NCI-H69 (cell line): Measurements from ENCODE around the gene ADAMTS19.
"Not testable (repeated sequence)": the region's sequence is repeated elsewhere in the genome, so short reads cannot be mapped to it uniquely, and the experiment has no call there.

Experiments
- DNase-seq: peaks from one replicate; lab custom pipeline; 2025; lab: John Stamatoyannopoulos, UW

ADAMTS19 gene

DNA sequence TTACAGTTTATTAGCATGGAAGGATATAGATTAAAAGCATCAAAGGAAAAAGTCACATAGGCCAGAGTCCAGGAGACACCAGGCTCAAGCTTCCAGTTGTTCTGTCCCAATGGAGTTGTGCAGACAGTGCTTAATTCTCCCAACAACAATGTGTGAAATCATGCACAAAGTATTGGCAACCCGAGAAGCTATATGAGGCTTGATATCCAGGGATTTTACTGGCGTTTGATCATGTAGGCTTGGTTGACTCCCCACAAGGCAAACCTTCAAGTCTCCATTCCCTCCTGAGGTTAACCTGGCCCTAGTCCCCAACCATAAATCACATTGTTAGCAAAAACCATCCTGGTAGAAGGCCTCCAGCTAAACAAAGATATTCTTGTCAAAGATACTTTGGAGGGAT, 141.5 kb downstream of the ADAMTS19 start:
- no peak for DNase-seq

DNA sequence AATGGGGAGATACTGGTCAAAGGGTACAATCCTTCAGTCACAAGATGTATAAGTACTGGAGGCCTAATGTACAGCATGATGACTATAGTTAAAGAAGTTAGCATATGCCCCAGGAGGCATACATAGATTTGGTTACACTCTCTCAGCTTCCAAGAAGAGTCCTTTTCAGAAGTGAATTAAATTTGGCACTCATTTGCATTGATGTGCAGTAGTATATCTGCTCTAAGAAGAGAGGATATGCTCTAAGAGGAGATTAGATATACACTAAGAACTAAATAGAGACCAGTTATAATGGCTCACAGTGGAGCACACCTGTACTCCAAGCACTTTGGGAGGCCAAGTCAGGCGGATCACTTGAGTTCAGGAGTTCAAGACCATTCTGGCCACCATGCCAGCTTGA, 148.3 kb downstream of the ADAMTS19 start:
- no peak for DNase-seq

DNA sequence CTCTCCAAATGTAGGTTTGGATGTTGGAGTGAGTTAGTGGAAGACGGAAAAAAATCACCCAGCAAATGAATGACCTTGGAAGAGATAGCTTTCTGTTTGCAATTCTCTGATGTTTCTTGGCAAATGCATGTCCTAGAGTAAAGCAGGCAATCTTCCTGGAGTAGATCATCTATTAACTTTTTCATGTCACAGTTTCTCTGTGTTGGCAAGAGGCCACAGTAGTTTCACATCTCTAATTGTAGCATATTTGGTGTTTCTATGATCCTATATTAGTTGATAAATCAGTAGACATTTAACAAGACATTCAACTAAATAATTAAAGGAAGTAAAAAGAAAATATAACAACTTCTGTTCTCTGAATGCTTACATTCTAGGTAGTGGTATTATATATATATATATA, 149.6 kb downstream of the ADAMTS19 start:
- DNase-seq = no peak

DNA sequence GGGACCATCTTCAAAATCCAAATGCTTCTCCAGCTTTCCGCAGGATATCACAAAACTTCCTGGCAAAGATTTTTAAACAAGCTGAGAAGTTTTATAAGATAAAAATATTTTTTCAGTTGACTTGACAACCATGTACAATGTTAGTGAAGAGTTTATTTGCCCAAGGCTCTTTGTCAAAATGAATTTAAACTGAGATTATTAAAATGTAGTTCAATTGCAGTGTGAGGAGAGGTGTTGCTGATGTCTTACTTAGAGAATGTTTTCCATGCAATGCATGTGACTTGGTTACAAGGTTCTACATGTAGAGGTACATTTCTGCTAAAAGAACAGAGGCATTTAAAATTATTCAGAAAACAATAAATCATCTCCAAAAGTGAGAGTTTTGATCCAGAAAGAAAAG, 156.4 kb downstream of the ADAMTS19 start:
- DNase-seq = no peak

DNA sequence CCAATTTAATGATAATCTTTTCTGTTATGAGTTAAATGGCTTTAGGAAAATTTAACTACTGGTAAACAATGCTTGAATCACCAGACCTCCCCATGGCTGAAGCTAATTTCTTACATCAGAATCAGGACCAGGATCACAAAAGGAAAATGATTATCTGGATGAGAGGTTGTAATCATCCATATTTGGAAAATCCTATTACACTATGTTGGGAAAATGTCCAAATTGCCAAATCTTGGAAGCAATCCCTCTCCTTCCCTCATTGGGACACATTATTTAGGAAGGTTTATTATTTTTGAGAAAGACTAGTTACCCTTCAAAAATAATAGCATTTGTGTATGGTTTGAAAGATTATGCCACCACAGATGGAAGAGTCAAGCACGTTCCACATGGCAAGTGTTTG, 157.1 kb downstream of the ADAMTS19 start:
- no peak for DNase-seq

DNA sequence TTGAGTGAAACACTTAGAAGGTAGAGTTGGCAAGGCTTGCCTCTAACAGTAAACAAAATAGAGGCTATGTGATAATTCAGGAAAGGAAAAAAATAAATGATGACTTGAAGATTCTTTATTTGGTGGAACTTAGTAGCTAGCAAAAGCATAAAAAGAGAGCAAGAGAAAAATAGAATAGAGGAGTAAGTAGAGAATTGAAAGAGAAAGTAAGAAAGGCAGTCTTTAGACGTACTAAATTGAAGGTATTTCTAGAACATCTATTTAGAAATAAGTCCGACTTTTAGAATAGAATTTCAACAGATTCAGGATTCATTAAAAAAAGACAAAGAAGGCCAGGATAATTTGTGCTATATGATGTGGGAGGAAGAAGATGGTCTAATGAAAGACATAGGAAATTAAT, 159.7 kb downstream of the ADAMTS19 start:
- no peak for DNase-seq

DNA sequence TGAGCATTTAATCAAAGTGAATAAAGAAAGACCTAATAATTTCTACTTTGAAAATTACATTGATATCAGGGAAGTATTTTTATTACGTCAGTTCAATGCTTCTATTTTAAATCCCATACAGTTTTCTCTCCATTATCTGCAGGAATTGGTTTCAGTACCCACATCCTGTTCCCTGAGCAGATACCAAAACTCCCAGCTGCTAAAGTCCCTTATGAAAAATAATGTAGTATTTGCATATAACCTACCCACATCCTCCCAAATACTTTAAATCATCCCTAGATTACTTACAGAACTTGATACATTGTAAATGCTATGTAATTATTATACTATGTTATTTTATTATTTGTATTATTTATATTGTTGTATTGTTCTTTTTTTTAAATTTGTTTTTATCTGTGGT, 162.4 kb downstream of the ADAMTS19 start:
- DNase-seq = no peak

DNA sequence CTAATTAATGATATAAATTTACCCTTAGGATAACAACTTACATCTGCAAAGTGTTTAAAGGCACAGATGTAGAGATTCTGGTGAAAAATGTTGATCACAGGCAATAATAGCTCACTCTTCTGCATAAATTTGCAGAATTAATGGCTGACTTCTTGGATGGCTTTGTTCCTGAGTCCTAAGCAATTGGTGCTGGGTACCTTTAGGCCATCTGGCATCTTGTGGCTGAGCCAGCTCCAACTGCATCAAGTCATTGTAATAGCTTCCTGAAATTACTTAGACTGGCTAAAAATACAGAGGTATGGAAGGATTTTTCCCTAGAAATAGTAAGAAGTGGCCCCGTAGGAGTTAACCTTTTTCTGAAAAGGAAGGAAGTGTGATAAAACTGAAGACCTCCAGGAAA, 169.5 kb downstream of the ADAMTS19 start:
- no peak for DNase-seq

DNA sequence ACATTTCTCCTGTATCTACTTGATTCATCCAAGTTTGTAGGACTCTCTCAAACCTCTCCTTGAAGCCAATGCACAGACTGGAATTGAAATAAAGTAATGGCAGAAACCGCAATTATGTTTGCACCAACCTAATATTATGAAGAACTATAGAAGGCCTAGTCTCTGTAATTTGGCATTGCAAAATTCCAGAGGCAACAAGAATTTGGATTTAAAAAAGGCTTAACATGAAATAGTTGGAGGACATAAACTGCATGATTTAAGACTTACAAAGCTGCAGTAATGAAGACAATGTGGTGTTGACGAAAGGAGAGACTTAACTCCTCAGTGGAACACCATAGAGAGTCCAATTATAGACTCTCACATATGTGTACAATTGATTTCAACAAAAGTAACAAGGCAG, 170.0 kb downstream of the ADAMTS19 start:
- DNase-seq = no peak

DNA sequence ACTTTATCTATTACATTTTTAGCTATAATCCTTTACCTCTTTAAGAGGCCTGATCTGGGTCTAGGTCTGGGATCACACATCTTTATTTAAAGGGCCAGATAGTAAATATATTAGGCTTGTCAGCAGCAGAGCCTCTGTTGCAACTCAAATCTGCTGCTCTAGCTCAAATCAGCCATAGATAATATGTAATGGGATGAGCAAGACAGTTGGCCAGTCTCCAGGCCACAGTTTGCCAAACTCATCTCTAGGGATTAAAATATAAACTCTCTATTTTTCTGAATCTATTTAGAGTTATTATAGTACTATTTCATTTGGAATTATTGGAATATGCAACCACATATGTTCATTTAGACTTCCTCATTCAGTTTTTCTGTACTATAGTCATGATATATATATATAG, 171.9 kb downstream of the ADAMTS19 start:
- no peak for DNase-seq

DNA sequence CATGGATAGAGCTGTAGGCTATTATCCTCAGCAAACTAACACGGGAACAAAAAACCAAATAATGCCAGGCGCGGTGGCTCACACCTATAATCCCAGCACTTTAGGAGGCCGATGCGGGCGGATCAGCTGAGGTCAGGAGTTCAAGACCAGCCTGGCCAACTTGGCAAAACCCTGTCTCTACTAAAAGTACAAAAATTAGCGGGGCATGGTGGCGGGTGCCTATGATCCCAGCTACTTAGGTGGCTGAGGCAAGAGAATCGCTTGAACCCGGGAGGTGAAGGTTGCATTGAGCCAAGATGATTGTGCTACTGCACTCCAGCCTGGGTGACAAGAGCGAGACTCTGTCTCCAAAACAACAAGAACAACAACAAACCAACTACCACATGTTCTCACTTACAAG, 177.4 kb downstream of the ADAMTS19 start:
- DNase-seq = not testable (repeated sequence)

DNA sequence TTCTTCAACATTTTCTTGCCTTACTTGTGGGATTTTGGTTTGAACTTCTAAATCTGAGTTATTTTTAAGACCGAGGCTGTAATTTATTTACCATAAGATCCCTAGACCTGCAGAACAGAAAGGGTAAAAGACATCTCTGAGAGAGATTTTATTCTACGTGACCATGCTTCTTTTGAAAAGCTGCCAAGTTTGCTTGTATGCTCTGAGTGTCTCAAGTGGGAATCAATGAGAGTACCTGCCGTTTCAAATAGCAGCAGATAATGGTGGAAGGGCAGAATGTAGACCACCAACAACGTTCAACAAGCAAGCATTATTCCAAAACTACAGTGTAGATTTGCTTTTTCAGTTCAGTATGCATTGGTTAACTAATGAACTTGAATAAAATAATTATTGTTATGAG, 179.2 kb downstream of the ADAMTS19 start:
- no peak for DNase-seq

DNA sequence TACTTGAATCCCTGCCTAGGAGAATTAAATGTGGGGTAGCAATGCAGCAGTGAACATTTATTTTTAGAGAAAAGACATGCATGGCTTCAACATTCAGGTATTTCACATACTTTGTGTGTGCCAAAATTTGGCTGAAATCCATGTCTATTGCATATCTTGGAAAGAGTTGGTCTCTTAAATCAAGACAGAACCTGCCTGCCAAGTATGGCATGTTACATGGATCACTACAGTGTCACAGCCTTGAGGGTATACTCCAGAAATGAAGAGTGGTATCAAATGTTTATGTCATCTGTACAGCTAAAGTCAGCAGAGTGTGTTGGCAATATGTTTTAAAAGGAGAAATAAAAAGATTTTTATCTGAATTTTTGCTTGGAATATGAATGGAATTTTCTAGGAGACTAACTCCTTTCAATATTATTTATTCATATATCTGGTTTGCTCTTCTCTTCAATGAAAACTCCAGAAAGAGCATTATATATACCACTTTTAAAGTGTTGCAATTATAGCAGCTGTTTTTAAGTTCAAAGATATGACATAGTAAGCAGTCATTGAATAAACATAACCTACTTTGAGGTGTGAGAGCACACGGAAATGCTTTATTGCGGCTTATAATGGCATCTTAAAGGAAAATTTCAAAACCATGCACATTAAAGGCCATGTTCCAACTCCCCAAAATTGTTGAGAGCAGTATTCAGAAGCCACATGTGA, 192.4 kb downstream of the ADAMTS19 start:
- no peak for DNase-seq

DNA sequence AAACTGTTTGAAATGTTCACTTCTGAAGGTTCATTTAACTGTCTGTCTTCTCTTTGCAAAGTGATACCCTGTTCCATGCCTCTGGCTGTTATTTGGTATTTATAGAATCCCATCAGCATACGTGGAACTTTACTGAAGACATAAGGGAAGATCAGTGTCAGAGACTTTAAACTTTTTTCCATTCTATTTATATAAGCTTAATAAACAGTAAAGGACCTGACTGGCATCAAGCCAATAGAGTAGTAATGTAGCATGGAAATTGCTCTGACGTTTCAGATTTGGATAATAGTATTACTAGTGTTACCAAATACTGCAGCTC, 192.9 kb downstream of the ADAMTS19 start:
- no peak for DNase-seq

DNA sequence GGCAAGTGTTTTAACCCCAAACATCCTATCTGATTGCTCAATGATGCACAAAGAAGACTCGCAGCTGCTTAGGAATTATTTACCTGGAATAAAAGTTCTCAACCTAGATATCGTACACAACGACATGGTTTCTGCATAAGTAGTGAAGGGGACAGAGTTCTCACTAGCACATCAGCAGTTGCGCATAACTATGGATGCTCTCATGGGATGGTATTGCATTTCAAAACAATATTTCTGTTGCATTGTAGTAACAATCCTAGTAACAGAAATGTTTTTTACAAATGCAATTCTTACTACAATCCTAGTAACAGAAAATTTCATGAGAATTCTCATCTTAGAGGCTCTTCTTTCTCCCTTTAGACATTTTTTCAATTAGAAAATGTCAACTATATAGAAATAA, 193.3 kb downstream of the ADAMTS19 start:
- DNase-seq = no peak

DNA sequence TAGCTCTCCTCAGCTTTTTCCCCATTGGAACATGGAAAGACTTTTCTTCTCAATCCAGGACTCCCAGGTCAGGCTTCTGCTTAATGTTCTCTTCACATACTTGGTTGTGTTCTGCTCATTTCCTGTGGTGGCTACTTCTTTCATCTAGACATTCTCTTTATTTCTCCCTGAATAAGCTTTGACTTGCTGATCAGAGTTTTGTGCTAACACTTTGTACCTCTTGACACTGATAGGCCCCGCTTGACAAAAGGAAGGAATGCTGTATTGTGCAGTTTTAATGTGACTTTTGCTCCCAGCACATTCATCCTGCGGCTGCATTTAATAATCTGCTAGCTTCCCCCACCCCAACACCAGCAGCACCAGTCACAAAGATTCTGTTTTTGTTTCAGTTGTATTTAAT, 196.9 kb downstream of the ADAMTS19 start:
- DNase-seq = no peak

DNA sequence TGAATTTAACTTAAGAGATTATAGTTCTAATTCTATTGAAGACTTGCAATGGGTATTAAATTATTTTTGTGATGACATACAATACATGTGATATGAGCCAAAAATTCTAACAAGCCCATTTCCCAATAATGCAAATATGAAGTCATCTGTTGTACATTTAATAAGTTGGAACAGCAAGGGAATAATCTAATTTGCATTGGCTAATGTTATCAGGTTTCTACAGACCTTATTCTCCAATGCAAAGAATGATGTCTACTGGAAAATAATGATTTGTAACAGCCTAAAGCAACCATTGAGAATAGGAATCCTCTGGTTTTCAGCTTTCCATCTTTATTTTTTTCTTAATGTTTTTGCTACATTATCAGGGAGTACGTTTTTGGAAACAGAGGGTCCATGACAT, 198.7 kb downstream of the ADAMTS19 start:
- no peak for DNase-seq

DNA sequence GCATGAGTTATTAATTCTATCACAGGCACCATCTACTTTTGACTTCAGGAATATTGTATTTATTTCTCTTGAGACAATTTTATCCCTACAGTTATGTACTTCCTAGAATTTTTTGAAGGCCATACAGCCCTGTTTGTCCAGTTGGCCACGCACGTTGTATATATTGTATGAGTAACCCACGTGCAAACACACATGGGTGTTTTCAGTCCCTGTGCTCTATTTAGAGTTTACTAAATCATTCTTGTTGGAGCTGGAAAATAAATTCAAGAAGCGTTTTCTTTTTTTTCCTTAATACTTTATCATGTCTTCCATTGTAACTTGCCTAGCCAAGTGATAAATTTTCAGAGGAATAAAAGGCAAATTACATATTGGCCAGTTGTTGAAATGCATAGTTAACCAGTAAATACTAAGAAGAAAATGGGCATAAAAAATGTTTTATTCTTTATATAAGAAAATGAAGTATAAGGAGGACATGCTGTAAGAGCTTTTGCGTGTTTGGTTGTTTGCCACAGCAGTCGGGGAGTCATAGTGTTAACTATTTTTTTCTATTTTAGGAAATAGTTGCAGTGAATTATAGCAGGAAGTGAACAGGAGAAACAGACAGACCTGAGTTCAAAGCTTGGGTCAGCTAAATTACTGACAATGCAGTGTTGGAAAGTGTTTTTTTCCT, 201.4 kb downstream of the ADAMTS19 start:
- no peak for DNase-seq

DNA sequence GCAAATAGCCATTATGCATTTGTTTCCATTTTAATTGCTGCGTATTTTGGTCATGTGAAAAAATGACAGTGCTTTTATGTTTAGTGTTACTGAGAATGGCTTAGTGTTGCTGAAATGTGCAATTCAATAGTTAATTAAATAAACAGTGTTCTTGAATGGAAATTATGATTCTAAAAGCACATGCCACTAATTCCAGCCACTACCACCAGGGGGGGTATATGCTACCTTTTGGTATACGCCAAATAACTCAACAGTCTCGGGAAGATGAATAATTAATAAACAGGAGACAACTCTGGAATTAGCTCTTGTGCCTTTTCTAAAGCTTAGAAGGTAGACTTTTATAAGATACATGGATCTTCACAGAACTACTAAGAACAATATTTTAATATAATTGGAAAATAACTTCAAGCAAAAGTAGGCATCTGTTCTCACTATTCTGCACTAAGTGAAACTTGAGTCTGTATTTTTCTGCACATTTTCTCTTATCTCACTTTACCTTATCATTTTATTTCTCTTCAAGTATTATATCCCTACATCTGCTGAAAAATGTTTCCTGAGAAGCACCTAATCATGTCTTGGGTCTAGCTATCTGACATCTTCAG, 204.3 kb downstream of the ADAMTS19 start:
- DNase-seq = peak; percentile 34

DNA sequence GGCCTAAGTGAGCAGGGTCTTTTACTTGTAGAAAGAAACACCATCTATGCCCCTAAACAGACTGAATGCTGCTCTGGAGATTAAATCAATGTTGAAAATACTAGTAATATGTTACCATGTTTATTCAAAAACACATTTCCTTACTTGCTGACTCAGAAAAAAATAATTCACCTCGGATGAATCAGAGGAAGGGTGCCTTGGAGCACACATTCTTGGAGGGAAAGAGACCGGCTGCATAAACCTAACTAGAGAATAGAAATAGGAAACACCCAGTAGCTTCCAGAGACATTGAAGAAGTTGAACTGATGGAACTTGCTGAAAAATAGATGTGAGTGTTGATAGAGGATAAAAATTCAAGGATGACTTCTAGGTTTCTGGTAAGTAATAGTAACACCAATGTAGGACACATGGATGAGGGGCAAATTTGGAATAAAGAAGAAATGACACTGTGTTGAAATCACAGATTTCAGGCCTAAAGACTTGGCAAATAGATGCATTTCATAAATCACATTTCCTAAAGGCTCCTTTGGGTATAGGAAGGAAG, 210.9 kb downstream of the ADAMTS19 start:
- no peak for DNase-seq

DNA sequence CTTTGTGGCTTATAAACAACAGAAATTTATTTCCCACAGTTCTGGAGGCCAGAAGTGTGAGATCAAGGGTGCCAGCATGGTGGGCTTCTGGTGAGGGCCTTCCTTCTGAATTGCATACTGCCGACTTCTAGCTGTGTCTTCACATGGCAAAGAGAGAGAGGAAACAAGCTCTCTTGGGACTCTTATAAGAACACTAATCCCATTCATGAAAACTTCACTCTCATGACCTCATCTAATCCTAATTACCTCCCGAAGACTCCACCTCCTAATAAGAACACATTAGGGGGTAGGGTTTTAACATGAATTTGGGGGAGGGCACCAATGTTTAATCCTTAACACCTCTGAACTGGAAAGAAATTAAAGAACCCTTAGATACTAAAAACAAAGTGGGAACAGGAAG, 211.9 kb downstream of the ADAMTS19 start:
- DNase-seq = no peak

DNA sequence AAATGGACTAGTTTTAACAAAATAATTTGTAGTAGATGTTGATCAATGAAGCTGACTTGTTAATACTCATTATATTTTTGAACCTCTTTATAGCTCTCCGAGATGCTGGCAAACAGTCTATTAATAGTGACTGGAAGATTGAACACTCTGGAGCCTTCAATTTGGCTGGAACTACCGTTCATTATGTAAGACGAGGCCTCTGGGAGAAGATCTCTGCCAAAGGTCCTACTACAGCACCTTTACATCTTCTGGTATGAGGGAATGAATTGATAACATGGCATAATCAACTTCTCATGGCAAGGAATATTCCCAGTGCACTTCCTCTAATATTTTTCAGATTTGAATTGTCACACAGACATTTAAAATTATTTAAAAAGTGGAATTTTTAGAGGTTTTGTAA, 219.6 kb downstream of the ADAMTS19 start:
- no peak for DNase-seq

DNA sequence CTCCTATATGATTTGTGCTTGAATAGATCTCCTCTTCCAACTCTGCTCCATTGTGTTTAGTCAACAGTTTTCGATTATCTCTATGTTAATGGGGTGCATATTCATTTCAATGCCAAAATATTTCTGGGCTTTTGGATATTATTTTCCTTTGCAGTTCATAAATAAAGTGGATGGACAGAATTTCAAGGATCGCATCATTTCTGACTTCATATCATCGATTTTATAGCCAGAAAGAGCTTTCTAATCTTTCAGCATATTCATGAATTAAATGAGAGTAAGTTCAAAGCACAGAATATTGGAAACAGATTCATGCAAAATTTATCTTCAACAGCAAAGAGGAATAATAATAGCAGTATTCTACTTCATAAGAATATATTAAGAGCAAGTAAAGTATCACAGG, 227.8 kb downstream of the ADAMTS19 start:
- no peak for DNase-seq

DNA sequence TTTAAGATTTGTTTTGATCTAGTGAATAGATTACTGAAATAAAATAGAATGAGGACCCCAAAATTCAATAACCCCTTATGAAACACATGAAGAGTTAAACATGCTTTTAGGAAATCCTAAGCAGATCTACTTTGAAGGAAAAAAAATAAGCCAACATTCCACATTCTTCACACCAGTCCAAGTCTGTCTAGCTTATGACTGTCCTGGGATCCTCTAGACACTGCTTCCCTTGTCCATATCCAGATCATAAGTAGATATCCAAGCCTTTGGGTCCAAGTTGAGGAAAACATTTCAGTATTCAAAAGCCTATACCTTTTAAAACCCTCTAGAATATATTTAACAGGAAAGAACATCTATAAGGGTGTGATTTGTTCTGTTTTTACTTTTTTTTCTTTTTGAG, 228.9 kb downstream of the ADAMTS19 start:
- no peak for DNase-seq
